DND-41 (cell line): Measurements from ENCODE around the gene AIF1.

Experiments used
- EZH2 ChIP-seq: IDR thresholded peaks from 3 replicates; pipeline ENCODE4 v1.6.1; 2012; ENCODE audit warnings: borderline replicate concordance, low read depth, mild to moderate bottlenecking, moderate library complexity, low read length, inconsistent platforms; ENCODE audit not compliant: severe bottlenecking
- TF ChIP-seq, protein P1 (sequence below): IDR thresholded peaks from 2 replicates; pipeline ENCODE4 v1.5.1; 2012; ENCODE audit warnings: borderline replicate concordance, low read length, moderate library complexity, mild to moderate bottlenecking; ENCODE audit not compliant: poor library complexity, severe bottlenecking; ENCODE audit errors: extremely low read depth

DNA sequence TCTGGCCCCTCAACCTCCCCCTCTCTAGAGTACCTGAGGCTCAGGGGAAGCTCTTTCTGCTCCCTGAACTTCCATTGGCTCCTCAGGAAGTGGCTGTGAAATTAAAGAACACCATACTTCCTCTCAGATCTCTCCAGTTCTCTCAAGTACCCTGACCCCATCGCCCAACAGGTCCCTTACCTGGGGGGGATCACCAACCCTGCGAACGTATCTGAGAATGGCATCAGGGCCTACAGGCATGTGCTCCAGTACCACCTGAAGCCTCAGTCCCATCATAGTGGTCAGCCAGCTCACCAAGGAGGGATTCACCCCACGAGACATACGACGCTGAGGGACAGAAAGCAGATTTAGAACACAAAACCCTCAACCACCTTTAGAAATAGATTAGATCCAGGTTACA is 25.6 kb downstream of the AIF1 start:
- TF ChIP-seq, protein P1, sequence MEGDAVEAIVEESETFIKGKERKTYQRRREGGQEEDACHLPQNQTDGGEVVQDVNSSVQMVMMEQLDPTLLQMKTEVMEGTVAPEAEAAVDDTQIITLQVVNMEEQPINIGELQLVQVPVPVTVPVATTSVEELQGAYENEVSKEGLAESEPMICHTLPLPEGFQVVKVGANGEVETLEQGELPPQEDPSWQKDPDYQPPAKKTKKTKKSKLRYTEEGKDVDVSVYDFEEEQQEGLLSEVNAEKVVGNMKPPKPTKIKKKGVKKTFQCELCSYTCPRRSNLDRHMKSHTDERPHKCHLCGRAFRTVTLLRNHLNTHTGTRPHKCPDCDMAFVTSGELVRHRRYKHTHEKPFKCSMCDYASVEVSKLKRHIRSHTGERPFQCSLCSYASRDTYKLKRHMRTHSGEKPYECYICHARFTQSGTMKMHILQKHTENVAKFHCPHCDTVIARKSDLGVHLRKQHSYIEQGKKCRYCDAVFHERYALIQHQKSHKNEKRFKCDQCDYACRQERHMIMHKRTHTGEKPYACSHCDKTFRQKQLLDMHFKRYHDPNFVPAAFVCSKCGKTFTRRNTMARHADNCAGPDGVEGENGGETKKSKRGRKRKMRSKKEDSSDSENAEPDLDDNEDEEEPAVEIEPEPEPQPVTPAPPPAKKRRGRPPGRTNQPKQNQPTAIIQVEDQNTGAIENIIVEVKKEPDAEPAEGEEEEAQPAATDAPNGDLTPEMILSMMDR: no peak
- TF ChIP-seq EZH2: no peak
